ENCODE measurements around the gene GALNT9.
"Not testable (repeated sequence)": the region's sequence is repeated elsewhere in the genome, so short reads cannot be mapped to it uniquely, and the experiment has no call there.

Gene GALNT9

GRCh38 chr12:132263451-132264049 is 65.8 kb downstream of the GALNT9 start:
- DNase-seq: no peak

GRCh38 chr12:132263061-132263360 is 66.4 kb downstream of the GALNT9 start:
- DNase-seq: no peak

GRCh38 chr12:132262256-132263060 is 66.9 kb downstream of the GALNT9 start:
- no peak for DNase-seq

- DNase-seq: no peak
Measured at GRCh38 chr12:132261328-132262138, 67.9 kb downstream of the GALNT9 start.

- DNase-seq: no peak
Measured at GRCh38 chr12:132260721-132261120, 68.7 kb downstream of the GALNT9 start.

- no peak for DNase-seq
Measured at GRCh38 chr12:132259872-132260695, 69.3 kb downstream of the GALNT9 start.

GRCh38 chr12:132259364-132259871 is 70.0 kb downstream of the GALNT9 start:
- no peak for DNase-seq

- DNase-seq: no peak
Measured at GRCh38 chr12:132258543-132258942, 70.8 kb downstream of the GALNT9 start.

GRCh38 chr12:132257955-132258490 is 71.4 kb downstream of the GALNT9 start:
- no peak for DNase-seq

GRCh38 chr12:132257206-132257954 is 72.0 kb downstream of the GALNT9 start:
- no peak for DNase-seq

GRCh38 chr12:132256646-132257045 is 72.7 kb downstream of the GALNT9 start:
- no peak for DNase-seq

- DNase-seq: no peak
Measured at GRCh38 chr12:132255642-132256041, 73.7 kb downstream of the GALNT9 start.

- DNase-seq: no peak
Measured at GRCh38 chr12:132253698-132254480, 75.5 kb downstream of the GALNT9 start.

- DNase-seq: not testable (repeated sequence)
Measured at GRCh38 chr12:132252981-132253380, 76.4 kb downstream of the GALNT9 start.

- no peak for DNase-seq
Measured at GRCh38 chr12:132251741-132252490, 77.5 kb downstream of the GALNT9 start.

GRCh38 chr12:132251310-132251709 is 78.1 kb downstream of the GALNT9 start:
- DNase-seq: no peak

GRCh38 chr12:132250707-132251106 is 78.7 kb downstream of the GALNT9 start:
- DNase-seq: no peak

- DNase-seq: no peak
Measured at GRCh38 chr12:132249689-132250478, 79.5 kb downstream of the GALNT9 start.

All from NCI-H1436 (cell line).